GM19395 (cell line): ENCODE data around the gene C22orf23.

Experiments
- ATAC-seq: cut with Tn5 transposase; IDR thresholded peaks from one replicate; pipeline ENCODE4 v1.9.1; 2021; ENCODE audit warnings: mild to moderate bottlenecking, moderate library complexity; ENCODE audit not compliant: unreplicated experiment

The C22orf23 gene

GRCh38 chr22:37905534-37906363, 47.7 kb downstream of the C22orf23 start, which contains the start of gene MICALL1:
MICALL1 (plus strand) TSS chr22:37906297; CDS start chr22:37906423, 126 bp downstream.
- ATAC-seq = peak; percentile 82

- ATAC-seq = no peak
These were observed 48.5 kb downstream of the C22orf23 start for GRCh38 chr22:37904572-37905533.

GRCh38 chr22:37898441-37899181, 54.8 kb downstream of the C22orf23 start:
- no peak for ATAC-seq

GRCh38 chr22:37897807-37898206, 55.6 kb downstream of the C22orf23 start:
- ATAC-seq = no peak

GRCh38 chr22:37896939-37897338, 56.5 kb downstream of the C22orf23 start:
- ATAC-seq = no peak

- no peak for ATAC-seq
These were observed 57.2 kb downstream of the C22orf23 start for GRCh38 chr22:37896181-37896592.

- ATAC-seq = no peak
These were observed 58.3 kb downstream of the C22orf23 start for GRCh38 chr22:37894939-37895670.

GRCh38 chr22:37893583-37893983, 59.8 kb downstream of the C22orf23 start:
- ATAC-seq = no peak
